Liver (tissue), 2 donors: ENCODE data around the gene ARL13B.

Experiments used
- TF ChIP-seq, protein P1 (sequence below): fragments of 150-350 bp; IDR thresholded peaks from 2 replicates; pipeline ENCODE4 v1.5.1; 2017; ENCODE audit warnings: improper control_type of control experiment, low read depth, low read length; ENCODE audit not compliant: missing input control
- TF ChIP-seq, protein P2 (sequence below): IDR thresholded peaks from 2 replicates; pipeline ENCODE4 v1.6.1; 2016; ENCODE audit warnings: antibody characterized with exemption
- donor health status: healthy.

DNA sequence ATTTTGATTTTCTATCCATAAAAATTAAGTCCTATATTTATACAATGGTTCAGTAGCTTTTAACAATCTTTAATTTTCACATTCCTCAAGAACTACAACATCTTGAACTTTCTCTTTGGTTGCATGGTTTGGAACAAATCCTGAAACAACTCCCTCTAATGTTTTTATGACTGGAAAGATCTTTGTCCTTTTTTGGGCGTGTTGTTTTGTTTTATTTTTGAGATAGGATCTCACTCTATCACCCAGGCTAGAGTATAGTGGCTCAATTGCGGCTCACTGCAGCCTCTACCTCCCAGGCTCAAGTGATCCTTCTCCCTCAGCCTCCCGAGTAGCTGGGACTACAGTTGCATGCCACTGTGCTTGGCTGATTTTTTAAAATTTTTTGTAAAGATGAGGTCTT is 44.4 kb downstream of the ARL13B start:
- TF ChIP-seq, protein P1, sequence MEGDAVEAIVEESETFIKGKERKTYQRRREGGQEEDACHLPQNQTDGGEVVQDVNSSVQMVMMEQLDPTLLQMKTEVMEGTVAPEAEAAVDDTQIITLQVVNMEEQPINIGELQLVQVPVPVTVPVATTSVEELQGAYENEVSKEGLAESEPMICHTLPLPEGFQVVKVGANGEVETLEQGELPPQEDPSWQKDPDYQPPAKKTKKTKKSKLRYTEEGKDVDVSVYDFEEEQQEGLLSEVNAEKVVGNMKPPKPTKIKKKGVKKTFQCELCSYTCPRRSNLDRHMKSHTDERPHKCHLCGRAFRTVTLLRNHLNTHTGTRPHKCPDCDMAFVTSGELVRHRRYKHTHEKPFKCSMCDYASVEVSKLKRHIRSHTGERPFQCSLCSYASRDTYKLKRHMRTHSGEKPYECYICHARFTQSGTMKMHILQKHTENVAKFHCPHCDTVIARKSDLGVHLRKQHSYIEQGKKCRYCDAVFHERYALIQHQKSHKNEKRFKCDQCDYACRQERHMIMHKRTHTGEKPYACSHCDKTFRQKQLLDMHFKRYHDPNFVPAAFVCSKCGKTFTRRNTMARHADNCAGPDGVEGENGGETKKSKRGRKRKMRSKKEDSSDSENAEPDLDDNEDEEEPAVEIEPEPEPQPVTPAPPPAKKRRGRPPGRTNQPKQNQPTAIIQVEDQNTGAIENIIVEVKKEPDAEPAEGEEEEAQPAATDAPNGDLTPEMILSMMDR = no peak
- TF ChIP-seq, protein P2, sequence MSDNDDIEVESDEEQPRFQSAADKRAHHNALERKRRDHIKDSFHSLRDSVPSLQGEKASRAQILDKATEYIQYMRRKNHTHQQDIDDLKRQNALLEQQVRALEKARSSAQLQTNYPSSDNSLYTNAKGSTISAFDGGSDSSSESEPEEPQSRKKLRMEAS = no peak
